H1 (cell line): Measurements from ENCODE around the gene UBE3B. TPM values are rescaled to one million over a fixed set of nuclear protein-coding genes. Genes with fewer than 3 reads are reported as not detected.

ENCODE experiments used
- CTCF ChIA-PET: fragments of 300-600 bp; sonication (Branson Sonifier 250); formaldehyde crosslinking; loops from one replicate; lab custom pipeline; 2021; ENCODE audit not compliant: partially characterized antibody; lab: Charles Lee
- POLR2A ChIA-PET: fragments of 300-600 bp; sonication (Branson Sonifier 250); formaldehyde crosslinking; loops from one replicate; lab custom pipeline; 2021; ENCODE audit warnings: inconsistent platforms; ENCODE audit not compliant: partially characterized antibody; lab: Charles Lee
- DNase-seq, 2 experiments: peaks; one replicate each; pipeline versions ENCODE4 v3.0.0 to v3.0.0-alpha.2; 2010 to 2022; ENCODE audit warnings: low spot score in 2 of 2, low read depth in 1 of 2, mixed read lengths in 1 of 2
- FAIRE-seq: peaks from 2 replicates; lab custom pipeline; 2011; peaks lifted over from hg19 to GRCh38; lab: Jason Lieb, UNC
- H2AFZ ChIP-seq: 2 replicates; pipeline ENCODE4 v1.8.1; 2012; ENCODE audit warnings: low read length, inconsistent platforms
- H2AK5ac ChIP-seq: 2 replicates; pipeline ENCODE4 v1.6.1; 2013; ENCODE audit warnings: low read depth, low read length
- H2BK120ac ChIP-seq: replicated peaks from 2 replicates; pipeline ENCODE3; 2013; ENCODE audit warnings: low read depth, low read length, inconsistent platforms
- H2BK12ac ChIP-seq: 2 replicates; pipeline ENCODE4 v1.6.1; 2013; ENCODE audit warnings: low read depth, low read length
- H2BK15ac ChIP-seq: 2 replicates; pipeline ENCODE4 v1.6.1; 2013; ENCODE audit warnings: low read length
- H2BK20ac ChIP-seq: 2 replicates; pipeline ENCODE4 v1.6.1; 2013; ENCODE audit warnings: low read length
- H2BK5ac ChIP-seq: 2 replicates; pipeline ENCODE4 v1.6.1; 2013; ENCODE audit warnings: low read depth, low read length
- H3K14ac ChIP-seq: 2 replicates; pipeline ENCODE4 v1.6.1; 2013; ENCODE audit warnings: inconsistent platforms; ENCODE audit not compliant: insufficient read length
- H3K18ac ChIP-seq: 2 replicates; pipeline ENCODE4 v1.6.1; 2013; ENCODE audit warnings: low read length; ENCODE audit errors: extremely low read depth
- H3K23ac ChIP-seq: 2 replicates; pipeline ENCODE4 v1.6.1; 2013; ENCODE audit warnings: inconsistent platforms; ENCODE audit not compliant: insufficient read length
- H3K23me2 ChIP-seq: 2 replicates; pipeline ENCODE4 v1.6.1; 2013; ENCODE audit warnings: low read depth, low read length
- H3K27ac ChIP-seq: 2 replicates; pipeline ENCODE4 v1.6.1; 2011; ENCODE audit warnings: low read depth, low read length, inconsistent platforms
- H3K27me3 ChIP-seq, 4 experiments: replicated peaks in 1 of 4; 1 replicate in 1 of 4; 2 replicates in 3 of 4; pipeline versions ENCODE4 v1.6.1 to v1.8.1; 2011 to 2013; ENCODE audit warnings: low read length in 3 of 4, mild to moderate bottlenecking in 3 of 4, inconsistent platforms in 2 of 4, mixed read lengths in 2 of 4, moderate library complexity in 1 of 4; ENCODE audit not compliant: control insufficient read depth in 3 of 4, insufficient read depth in 3 of 4; ENCODE audit errors: extremely low read depth in 1 of 4
- H3K36me3 ChIP-seq, 4 experiments: 2 replicates each; pipeline versions ENCODE4 v1.6.1 to v1.8.1; 2011 to 2013; ENCODE audit warnings: mild to moderate bottlenecking in 4 of 4, low read length in 3 of 4, moderate library complexity in 2 of 4, control low read depth in 1 of 4, inconsistent platforms in 1 of 4; ENCODE audit not compliant: insufficient read depth in 4 of 4, control insufficient read depth in 2 of 4
- H3K4ac ChIP-seq: replicated peaks from 2 replicates; pipeline ENCODE3; 2013; ENCODE audit warnings: low read length, low read depth, mixed read lengths, inconsistent platforms; ENCODE audit not compliant: insufficient read length
- H3K4me1 ChIP-seq, 4 experiments: replicated peaks in 1 of 4; 1 replicate in 1 of 4; 2 replicates in 3 of 4; pipeline versions ENCODE4 v1.6.1 to v1.8.1; 2011 to 2013; ENCODE audit warnings: low read length in 3 of 4, inconsistent platforms in 2 of 4, mixed read lengths in 1 of 4; ENCODE audit not compliant: insufficient read depth in 4 of 4, control insufficient read depth in 3 of 4
- H3K4me2 ChIP-seq, 2 experiments: 2 replicates each; pipeline versions ENCODE4 v1.6.1 to v1.8.1; 2011 to 2013; ENCODE audit warnings: low read depth in 2 of 2, low read length in 2 of 2, control low read depth in 1 of 2, inconsistent platforms in 1 of 2, mild to moderate bottlenecking in 1 of 2; ENCODE audit not compliant: insufficient read depth in 1 of 2
- H3K4me3 ChIP-seq, 4 experiments: fragments of 200-600, 300-600 bp in 1 of 4; sonication (generic), shearing (Covaris generic), sonication (Bioruptor Twin) in 1 of 4; 2 replicates each; pipeline versions ENCODE4 v1.5.1 to v1.8.1; 2011 to 2016; ENCODE audit warnings: low read length in 4 of 4, low read depth in 3 of 4, control low read depth in 2 of 4, inconsistent platforms in 2 of 4, mild to moderate bottlenecking in 2 of 4, mixed read lengths in 1 of 4, moderate library complexity in 1 of 4; ENCODE audit not compliant: insufficient read depth in 2 of 4; ENCODE audit errors: extremely low read depth in 1 of 4
- H3K56ac ChIP-seq: replicated peaks from 2 replicates; pipeline ENCODE3; 2013; ENCODE audit warnings: low read depth, mild to moderate bottlenecking, mixed read lengths, low read length, inconsistent platforms; ENCODE audit not compliant: insufficient read length
- H3K79me1 ChIP-seq: 2 replicates; pipeline ENCODE4 v1.6.1; 2013; ENCODE audit warnings: low read depth, low read length, control low read depth
- H3K79me2 ChIP-seq, 2 experiments: 2 replicates each; pipeline versions ENCODE4 v1.6.1 to v1.8.1; 2012 to 2013; ENCODE audit warnings: low read length in 2 of 2, mild to moderate bottlenecking in 2 of 2, inconsistent platforms in 1 of 2; ENCODE audit not compliant: insufficient read depth in 2 of 2, control insufficient read depth in 1 of 2
- H3K9ac ChIP-seq, 4 experiments: replicated peaks in 1 of 4; 1 replicate in 1 of 4; 2 replicates in 3 of 4; pipeline versions ENCODE4 v1.6.1 to v1.8.1; 2011 to 2013; ENCODE audit warnings: low read depth in 3 of 4, low read length in 3 of 4, control low read depth in 2 of 4, mild to moderate bottlenecking in 2 of 4, moderate library complexity in 2 of 4, inconsistent platforms in 1 of 4; ENCODE audit errors: extremely low read depth in 1 of 4
- H3K9me3 ChIP-seq, 2 experiments: 2 replicates each; pipeline versions ENCODE4 v1.6.1 to v1.8.1; 2012 to 2013; ENCODE audit warnings: mild to moderate bottlenecking in 2 of 2, moderate library complexity in 2 of 2, control low read depth in 1 of 2, inconsistent platforms in 1 of 2, low read depth in 1 of 2, low read length in 1 of 2, mixed read lengths in 1 of 2; ENCODE audit not compliant: insufficient read depth in 2 of 2
- H4K20me1 ChIP-seq, 2 experiments: replicated peaks in 1 of 2; 2 replicates each; pipeline versions ENCODE3 to v1.8.1; 2011 to 2013; ENCODE audit warnings: inconsistent platforms in 2 of 2, low read length in 2 of 2, mild to moderate bottlenecking in 1 of 2; ENCODE audit not compliant: insufficient read depth in 2 of 2, control insufficient read depth in 1 of 2
- H4K5ac ChIP-seq: 2 replicates; pipeline ENCODE4 v1.6.1; 2013; ENCODE audit warnings: low read length, low read depth, mixed read lengths, inconsistent platforms; ENCODE audit not compliant: insufficient read length
- H4K8ac ChIP-seq: 2 replicates; pipeline ENCODE4 v1.8.0; 2013; ENCODE audit warnings: mild to moderate bottlenecking, moderate library complexity, low read length, inconsistent platforms; ENCODE audit not compliant: insufficient read depth; ENCODE audit errors: extremely low read depth
- H4K91ac ChIP-seq: replicated peaks from 2 replicates; pipeline ENCODE3; 2013; ENCODE audit warnings: low read length, mixed read lengths, inconsistent platforms; ENCODE audit not compliant: insufficient read length
- NRF1 ChIP-seq: IDR thresholded peaks from 2 replicates; pipeline ENCODE4 v1.6.1; 2011; ENCODE audit warnings: mild to moderate bottlenecking, low read depth, low read length, improper control_type of control experiment
- PHF8 ChIP-seq: fragments of 200-600 bp; sonication (generic); conservative IDR thresholded peaks from 2 replicates; pipeline ENCODE4 v1.7.1; 2012; ENCODE audit warnings: low read depth, mild to moderate bottlenecking, inconsistent platforms, low read length, moderate library complexity
- POU5F1 ChIP-seq: IDR thresholded peaks from 2 replicates; pipeline ENCODE4 v1.6.1; 2011; ENCODE audit warnings: low read depth, mild to moderate bottlenecking, low read length, moderate library complexity
- RFX5 ChIP-seq: IDR thresholded peaks from 2 replicates; pipeline ENCODE4 v1.6.1; 2011; ENCODE audit warnings: low read depth, low read length, improper control_type of control experiment, borderline replicate concordance
- RXRA ChIP-seq: IDR thresholded peaks from 2 replicates; pipeline ENCODE4 v1.6.1; 2011; ENCODE audit warnings: low read depth, mild to moderate bottlenecking, low read length, moderate library complexity; ENCODE audit not compliant: insufficient read depth
- WGBS, 2 experiments: shearing (Covaris generic) in 1 of 2; methylation state at CpG; one replicate each; pipeline versions ENCODE4 v1.1.6 to v1.1.7; 2013 to 2015; ENCODE audit warnings: low lambda C conversion rate in 2 of 2, mixed read lengths in 2 of 2, inconsistent platforms in 1 of 2, low coverage in 1 of 2, missing lambda C conversion rate in 1 of 2; ENCODE audit not compliant: insufficient replicate concordance in 2 of 2, insufficient coverage in 1 of 2, insufficient read length in 1 of 2; ENCODE audit errors: extremely low coverage in 1 of 2, missing lambda C conversion rate in 1 of 2; 5-methylcytosine and 5-hydroxymethylcytosine counted together
- polyA plus RNA-seq, 7 experiments: library from polyadenylated mRNA; depleted of rRNA in 3 of 7; stranded (reverse) in 5 of 7; unstranded in 2 of 7; fragments of >200 nt in 5 of 7; fragments of 200-250 nt in 2 of 7; gene quantifications; 1 replicate in 5 of 7; 2 replicates in 1 of 7; 4 replicates in 1 of 7; pipeline versions ENCODE4 v1.2.1 to v1.2.3, GENCODE V29; 2011 to 2013; ENCODE audit warnings: missing spikeins in 2 of 7, mixed read lengths in 2 of 7
- total RNA-seq: library from RNA; stranded (reverse); fragmentation: NEBNext Ultra II Directional; extraction: Animal tissue kit (Norgen Biotek cat#: 25700); gene quantifications from 2 replicates; pipeline ENCODE4 v1.2.1, GENCODE V29; 2021

The UBE3B gene
- total and polyA plus RNA-seq, 2 of the 8 experiments (the other 6 are each of a cell fraction or from before 2014, with no cell fraction given), result 14.0 to 21.1 TPM

- ChIA-PET POLR2A (interaction anchor here (2.7 kb wide), 1 partner anchor 11 kb away, joined by 11 read pairs; the partner anchor contains the start of genes MMAB and MVK), CTCF (interaction anchor here (1.0 to 1.2 kb wide), 2 partner anchors 41 to 111 kb away, joined by 3 to 8 read pairs; no protein-coding TSS in a partner anchor)
- no peak overlapping the region for H3K18ac ChIP-seq
- no peaks in the 10 kb centered on the region for H4K20me1 ChIP-seq
- no peak overlapping the region for H4K5ac ChIP-seq
- H3K9ac ChIP-seq, result no peak overlapping the region
- DNase-seq (no peak), FAIRE-seq (no peak)
- H3K4me3 ChIP-seq, result no peak overlapping the region
- no peaks in the 10 kb centered on the region for H3K4me1 ChIP-seq
- H2BK20ac ChIP-seq, result no peak overlapping the region
- no peak overlapping the region for H2AFZ ChIP-seq
- no peak overlapping the region for H3K4ac ChIP-seq
- H3K27me3 ChIP-seq, result no peaks in the 10 kb centered on the region
- no peak overlapping the region; the same call in 1 of the 2 replicates for H4K8ac ChIP-seq
- TF ChIP-seq RFX5, result no peak
- no peak for TF ChIP-seq RXRA
- TF ChIP-seq POU5F1, result no peak
- no peak for TF ChIP-seq PHF8
- no peak for TF ChIP-seq NRF1
- H3K36me3 ChIP-seq, result peaks cover 0 to 17% (median 0%) of the 10 kb centered on the region in 4 experiments; a peak in 5 of 8 replicates
- H3K56ac ChIP-seq, result no peak overlapping the region
- H3K79me2 ChIP-seq, result no peaks in the 10 kb centered on the region
- H3K27ac ChIP-seq, result no peak overlapping the region
- no peaks in the 10 kb centered on the region for H3K23me2 ChIP-seq
- no peak overlapping the region for H2BK120ac ChIP-seq
- H2BK15ac ChIP-seq, result no peak overlapping the region
- no peak overlapping the region for H3K4me2 ChIP-seq
- no peak overlapping the region for H3K23ac ChIP-seq
- no peak overlapping the region for H2AK5ac ChIP-seq
- 86% methylated on average over 10 of the region's 10 CpGs; no CpG with 5 or more reads in 1 of the 2 experiments for WGBS, 2 experiments
- no peak overlapping the region for H2BK12ac ChIP-seq
- no peak overlapping the region for H3K14ac ChIP-seq
- no peak overlapping the region for H4K91ac ChIP-seq
- no peak overlapping the region for H2BK5ac ChIP-seq
- no peaks in the 10 kb centered on the region for H3K79me1 ChIP-seq
- H3K9me3 ChIP-seq, result no peaks in the 10 kb centered on the region
These were observed 84.2 kb downstream of the UBE3B start for GRCh38 chr12:109561711-109562030.
